GM18873 (cell line): ENCODE measurements around the gene TBCK.

ENCODE experiments used
- ATAC-seq: cut with Tn5 transposase; IDR thresholded peaks from one replicate; pipeline ENCODE4 v1.9.1; 2021; ENCODE audit warnings: mild to moderate bottlenecking, moderate library complexity, moderate number of reproducible peaks; ENCODE audit not compliant: unreplicated experiment, low FRiP score

The TBCK gene

DNA sequence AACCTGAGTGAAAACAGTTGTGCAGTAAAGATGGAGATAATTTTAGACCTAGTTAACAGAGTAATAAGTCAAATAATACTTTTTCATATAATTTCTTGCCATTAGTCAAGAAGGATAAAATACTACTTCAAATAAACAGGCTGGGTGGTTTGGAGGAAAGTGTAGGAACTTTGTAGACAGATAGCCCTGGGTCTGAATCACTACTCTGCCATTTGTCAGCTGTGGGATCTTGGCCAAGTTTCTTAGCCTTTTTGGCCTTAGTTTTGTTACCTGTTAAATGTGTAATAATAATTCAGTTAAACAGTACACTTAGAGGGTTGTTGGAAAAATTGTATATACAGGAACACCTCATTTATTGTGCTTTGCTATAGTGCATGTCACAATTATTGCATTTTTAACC, 257.1 kb downstream of the TBCK start:
- no peak for ATAC-seq

DNA sequence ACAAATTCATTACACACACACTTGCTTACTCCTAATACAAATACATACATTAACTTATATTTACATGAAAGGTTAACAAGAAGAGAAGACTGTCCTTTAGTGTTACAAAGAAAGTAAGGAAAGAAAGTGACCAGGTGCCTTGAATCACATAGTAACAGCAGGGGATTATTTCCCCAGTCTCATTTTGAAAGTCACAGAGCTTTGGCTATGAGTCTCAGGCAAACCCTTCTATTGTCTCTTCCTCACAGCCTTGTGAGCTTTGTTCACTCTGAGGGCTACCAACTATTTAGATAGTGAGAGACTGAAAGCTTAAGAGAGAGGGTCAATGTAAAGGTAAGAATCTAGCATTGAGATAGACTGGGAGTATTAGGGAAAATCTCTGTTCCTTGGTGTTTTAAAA, 259.1 kb downstream of the TBCK start:
- no peak for ATAC-seq

DNA sequence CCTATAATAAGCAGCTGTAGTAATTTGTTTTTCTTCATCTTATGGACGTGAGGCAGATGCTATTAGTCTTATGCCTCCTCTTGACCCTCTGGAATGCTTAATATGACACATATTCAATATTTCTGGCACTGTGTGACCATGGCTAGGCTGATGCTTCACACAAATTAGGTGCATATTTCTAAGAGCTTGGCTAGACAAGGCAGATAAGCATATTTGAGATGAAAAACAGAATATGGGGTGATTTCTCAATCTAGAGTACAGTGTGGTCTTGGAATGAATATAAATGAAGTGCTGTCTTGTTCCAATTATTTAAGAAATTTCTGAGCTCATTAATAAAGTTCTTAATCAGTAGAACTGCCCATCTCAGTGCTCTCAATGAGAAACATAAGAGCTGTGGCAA, 264.5 kb downstream of the TBCK start:
- no peak for ATAC-seq

DNA sequence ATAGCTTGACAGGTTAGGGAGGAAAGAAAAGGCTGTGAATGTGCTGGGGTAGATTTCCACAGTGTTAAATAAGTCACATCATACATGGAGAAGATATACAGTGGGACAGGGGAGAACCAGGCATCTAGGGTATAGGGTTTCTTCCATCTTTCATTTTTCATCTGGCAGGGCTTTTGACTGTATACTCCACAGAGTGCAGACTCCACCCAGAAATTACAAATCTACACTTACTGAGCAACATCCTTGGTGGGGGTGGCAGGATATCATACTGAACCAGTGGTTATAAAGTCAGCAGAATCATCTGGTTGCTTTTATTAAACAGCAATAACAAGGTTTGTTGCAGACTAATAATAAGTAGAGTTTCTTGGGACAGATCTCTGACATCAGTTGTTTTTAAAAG, 266.5 kb downstream of the TBCK start:
- ATAC-seq: no peak

DNA sequence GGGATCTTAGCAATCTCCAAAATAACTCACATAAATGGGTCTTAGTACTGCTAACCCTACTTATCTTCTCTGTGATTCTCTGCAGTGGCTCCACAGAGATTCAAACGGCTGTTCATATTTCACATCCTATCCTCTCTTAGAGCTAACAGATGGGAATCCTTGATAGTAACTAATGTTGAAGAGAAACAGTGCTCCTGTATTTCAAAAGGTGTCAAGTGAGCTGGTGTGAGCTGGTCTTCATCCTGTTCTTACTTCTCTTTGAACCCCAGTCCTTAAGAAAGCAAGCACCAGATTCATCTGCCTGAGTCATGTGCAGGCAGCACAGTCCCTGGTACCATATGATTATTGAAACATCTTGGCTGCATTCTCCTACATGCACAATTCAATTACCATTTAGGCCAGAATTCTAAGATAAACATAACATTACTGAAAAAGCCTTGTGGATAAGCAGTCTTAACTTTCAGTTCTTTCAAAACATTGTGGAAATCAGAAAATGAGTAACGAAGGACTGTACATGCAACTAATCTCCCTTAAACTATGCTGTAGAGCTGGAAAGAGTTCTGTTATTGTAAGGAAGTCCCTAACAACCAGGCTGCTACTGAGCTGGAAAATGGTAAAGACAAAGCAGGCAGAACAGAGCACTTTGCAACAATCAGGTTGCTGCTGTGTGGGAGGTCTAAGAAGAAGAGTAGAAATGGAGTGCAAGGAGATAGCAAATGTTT, 267.6 kb downstream of the TBCK start:
- ATAC-seq: no peak

DNA sequence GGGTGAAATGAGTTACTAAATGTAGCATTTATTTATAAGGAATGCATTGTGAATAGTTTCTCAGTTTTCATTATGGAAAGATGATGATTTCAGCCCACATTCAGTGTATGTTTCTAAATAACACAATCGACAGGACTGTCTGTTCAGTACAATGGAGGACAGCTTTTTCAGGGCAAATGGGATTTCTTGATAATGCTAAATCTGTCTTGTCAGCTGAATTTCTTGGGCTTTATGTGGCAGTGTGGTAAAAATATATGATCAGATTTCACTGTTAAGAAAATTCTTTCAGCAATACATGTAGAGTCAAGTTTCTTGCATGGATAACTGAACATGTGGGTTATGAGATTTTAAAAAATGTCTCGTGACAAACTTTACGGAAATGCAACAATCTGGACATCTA, 269.9 kb downstream of the TBCK start:
- no peak for ATAC-seq

DNA sequence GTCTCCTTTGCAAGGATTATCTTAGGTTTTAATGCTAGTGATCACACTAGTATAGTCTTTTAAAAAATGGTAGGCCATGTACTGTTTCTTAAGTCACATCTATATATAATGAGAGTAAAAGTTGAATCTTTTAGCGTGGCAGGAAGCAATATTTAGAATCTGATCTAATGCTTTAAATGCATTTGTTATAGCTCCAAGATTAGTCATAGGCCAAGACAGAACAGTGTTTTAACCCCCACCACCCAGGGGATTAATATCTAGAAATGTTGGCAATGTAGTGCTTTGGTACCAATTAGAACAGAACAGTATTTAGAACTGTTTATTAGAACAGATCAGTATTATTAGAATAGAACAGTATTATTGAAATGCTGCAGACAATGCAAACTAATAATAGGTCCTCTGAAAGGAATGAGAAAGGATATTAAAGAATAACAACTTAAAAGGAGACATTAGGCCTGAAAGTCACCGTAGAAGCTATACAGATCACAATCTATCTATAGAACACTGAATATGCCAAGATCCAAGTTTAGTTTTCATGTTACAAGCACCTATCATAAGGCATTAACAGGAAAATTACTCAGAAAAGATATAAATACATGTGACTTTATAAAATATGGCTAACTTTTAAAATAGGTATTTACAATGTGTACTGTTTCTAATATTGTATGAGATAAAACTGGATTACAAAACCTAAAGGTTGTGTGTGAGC, 274.6 kb downstream of the TBCK start:
- ATAC-seq: no peak

DNA sequence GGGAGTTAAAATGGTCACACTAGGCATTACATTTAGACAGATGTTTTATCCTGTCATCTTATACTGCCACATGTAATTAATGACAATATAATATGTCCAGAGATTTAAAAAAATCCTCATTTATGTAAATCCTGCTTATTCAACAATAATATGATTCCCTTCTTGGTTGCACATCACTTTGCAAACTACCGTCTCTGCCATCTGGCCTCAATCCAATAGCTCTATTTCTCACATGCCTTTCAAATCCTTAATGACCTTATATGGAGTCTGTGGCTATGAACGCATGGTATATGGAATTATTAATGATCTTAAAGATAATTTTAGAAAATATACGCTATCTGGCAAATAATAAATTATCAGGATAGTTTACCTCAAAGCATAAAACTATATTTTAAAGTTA, 276.2 kb downstream of the TBCK start:
- no peak for ATAC-seq

DNA sequence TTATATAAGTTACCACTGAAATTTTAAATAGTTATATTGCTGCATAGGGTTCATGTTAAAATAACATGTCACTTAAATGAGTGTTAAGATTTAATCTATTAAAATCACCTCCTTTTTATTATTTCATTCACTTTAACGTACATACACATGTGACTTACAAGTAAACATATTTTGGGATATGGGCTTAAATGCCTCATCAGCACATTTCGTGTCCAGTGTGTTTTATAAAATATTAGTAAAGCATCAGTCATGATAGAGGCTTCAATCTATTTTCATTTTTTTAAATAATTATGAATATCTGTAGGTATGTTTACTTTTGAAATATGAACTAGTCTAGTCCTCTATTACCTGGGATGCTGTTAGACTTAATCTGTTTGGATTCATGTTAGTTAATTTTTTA, 277.1 kb downstream of the TBCK start:
- ATAC-seq: no peak

DNA sequence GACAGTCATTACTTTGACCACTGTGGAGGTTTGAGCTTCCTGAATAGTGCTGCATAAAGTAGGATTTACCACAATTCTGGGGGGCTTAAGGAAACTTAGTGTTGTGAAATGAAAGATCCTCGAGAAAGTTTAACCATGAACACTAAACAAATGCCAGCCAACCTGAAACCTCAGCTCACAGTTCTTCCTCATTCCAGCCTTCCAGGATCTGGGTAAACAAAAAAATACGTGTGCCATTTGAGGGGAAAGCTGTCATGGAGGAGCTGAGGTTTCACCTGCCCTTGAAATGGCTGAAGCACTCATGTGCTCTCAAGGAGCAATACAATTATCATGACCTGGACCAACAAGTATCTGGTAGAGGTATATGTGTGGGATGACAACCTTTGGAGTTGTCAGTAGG, 278.0 kb downstream of the TBCK start:
- ATAC-seq: no peak

DNA sequence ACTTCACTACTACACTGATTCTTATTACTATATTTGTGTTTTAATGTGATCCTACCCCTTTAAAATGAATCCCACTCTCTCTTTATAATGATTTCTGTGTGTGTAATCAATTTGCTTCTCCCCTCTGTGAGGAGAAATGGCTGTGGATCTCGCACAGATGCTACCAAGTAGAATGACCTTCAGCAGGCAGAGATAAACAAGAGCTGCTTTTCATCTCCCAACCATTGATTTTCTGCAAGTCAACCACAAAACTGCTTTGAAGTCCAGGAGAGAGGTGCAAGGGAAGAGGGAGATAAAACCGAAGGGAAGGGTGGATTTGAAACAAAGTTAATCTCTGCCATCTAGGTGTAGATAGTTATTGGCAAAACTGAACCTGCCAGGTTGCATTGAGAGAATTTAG, 279.2 kb downstream of the TBCK start:
- ATAC-seq: no peak

DNA sequence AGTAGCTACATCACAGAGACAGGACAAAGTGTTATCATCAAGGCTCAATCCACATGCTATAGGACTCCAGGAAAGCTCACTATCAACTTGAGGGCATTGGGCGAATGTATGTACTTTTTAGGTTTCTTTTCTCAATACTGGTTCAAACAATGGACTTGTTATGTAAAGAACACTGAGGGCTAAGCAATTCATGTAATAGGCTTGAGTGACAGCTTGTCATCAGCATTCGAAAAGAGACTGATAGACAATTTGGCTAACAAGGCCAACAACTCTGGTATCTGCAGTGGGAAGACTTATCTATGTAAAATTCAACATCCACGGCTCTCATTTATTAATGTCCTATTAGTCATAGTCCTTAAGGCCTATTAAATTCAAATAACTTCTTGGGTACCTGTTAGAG, 279.7 kb downstream of the TBCK start:
- ATAC-seq: no peak

DNA sequence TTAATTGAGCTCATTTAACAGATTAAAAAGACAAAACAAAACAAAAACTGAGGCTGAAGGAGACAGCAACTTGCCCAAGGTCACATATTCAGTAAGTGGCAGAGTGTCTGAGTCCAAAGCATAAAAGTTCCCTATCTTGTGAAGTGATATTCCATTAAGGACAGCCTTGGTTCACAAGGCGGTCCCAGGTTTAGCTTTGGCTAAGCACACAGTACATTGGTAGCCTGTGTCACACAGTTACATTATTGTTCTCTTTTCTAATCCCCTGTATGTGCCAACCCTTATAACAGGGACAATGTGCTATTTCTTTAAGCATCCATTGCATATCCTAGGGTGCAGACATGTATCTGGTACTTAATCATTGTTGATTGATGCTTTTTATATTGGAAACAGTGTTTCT, 280.8 kb downstream of the TBCK start:
- ATAC-seq: no peak

DNA sequence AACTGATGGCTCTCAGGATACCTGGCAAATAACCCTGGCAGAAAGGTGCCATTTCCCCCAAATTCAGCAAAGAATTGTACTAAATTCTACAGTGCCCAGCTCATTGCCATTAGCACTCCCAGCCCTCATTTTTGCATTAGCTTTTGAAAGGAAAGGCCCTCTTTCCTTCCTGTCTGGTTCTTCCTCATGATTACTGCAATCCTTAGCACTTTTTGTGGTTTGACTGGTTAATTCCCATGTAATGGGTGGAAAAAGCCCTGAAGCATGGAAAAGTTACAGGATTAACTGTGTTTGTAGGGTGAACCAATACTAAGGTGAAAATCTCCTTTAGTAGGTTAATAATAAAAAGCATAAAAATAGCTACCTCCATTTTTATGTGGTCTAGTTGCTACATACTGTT, 281.3 kb downstream of the TBCK start:
- no peak for ATAC-seq

DNA sequence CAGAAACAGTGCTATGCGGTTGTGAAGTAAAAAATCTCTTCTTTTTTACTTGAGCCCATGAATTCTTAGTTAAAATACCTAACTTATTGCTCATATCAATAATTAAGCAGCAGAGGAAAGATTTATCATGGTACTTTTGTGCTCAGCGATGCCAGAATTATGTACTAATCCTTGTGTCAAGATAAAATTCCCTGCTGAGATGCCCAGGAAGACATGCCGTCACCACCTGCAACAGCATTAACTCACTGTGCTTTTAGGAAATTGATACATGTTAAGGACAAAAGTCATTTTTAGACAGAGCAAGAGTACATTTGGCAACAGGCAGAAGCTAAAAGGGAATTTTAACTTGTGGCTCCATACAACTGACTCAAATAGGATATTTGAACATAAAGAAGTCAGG, 281.8 kb downstream of the TBCK start:
- no peak for ATAC-seq

DNA sequence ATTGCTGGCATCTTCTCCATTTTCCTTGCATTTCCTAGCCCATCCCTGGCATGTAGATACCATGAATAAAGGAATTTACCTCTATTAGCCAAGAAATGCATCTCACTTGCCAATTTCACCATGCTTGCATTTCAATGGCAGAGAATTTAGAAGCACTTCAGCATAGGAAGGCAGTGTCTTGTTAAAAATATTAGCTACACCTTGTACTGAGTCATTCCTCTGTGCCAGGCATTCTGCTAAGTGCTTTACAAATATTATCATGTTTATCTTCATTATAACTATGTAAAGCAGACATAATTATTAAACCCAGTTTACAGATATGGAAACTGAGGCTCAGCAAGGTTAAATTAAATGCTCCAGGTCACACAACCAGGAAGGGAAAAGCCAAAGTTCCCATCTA, 282.5 kb downstream of the TBCK start:
- no peak for ATAC-seq

DNA sequence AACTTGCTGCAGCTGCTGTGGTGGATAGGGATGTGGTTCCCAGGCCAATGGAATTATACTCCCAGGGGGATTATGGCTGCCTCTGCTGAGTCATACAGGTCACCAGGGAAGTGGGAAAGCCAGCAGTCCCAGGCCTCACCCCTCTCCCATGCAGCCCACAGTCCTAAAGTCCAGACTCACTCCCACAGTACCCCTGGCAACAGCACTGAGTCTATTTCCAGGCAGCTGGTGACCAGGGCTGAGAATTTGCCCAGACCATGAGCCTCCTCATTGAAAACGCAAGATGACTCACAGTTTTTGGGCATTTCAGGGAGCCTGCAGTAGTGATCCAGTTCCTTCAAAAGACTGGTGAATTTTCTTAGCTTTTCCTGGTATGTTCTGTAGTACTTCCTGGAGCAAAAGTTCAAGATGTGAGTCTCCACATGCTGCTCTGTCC, 283.1 kb downstream of the TBCK start:
- ATAC-seq: no peak

DNA sequence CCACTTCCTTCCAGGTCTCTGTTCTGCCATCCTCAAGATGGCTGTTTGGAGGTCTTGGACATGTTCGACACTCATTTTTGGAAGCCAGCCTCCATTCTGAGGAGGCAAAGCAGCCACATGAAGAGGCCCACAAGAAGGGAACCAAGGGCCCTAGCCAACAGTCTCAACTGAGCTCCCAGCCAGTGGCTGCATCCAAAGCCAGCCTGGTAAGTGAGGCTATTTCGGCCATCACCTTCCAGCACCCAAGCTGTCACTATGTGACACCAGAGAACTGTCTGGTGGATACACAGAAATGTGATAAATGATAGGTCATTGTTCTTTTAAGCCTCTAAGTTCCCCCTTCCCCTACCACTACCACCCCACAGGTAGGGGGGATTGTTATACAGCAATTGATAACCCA, 293.6 kb downstream of the TBCK start:
- ATAC-seq: no peak

DNA sequence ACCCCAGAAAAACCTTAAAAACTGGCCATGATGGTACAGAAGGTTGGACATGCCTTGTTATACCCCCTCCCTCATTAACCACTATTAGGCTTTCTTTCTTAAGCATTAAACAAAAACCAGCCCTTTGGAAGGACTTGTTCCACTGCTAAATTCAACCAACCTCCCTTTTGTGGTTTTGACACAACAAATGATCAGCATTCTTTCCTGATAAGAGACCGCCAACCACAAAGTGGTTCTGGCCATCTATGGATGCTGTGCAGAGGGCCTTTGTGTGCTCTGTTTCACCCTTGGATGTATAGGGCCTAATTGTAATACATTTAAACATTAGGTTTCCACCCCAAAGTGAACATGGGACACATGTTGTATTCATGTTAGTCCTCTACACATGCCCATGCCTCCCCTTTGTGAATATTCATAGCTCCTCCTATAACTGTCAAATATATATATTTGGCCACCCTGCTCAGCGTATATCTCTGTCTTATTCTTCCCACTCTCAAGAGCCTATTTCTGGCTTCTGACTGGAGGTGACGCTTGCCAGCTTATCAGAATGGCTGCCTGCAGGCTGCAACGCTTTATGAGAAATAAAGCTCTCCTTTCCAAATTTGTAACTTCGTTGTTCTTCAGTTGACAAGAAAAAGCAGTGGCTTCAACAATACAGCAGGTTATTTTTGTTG, 294.1 kb downstream of the TBCK start:
- no peak for ATAC-seq

DNA sequence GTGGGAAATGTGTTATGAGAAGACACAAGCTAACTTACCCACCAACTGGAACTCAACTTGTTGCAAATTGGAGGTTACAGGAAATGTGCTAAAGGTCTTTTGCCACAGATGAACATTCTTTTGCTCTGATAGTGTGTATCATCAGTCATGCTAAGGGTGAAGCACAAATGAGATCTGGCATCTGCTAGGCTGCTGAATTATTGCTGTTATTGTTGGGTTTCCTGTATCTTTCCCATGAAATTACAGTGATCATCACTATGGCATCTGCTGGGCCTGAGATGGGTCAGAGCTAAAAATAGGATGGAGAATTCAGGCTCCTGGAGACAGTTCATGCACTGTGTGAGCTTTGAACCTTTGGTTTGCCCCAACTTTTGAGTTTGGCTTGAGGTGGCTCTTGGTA, 296.2 kb downstream of the TBCK start:
- ATAC-seq: no peak

DNA sequence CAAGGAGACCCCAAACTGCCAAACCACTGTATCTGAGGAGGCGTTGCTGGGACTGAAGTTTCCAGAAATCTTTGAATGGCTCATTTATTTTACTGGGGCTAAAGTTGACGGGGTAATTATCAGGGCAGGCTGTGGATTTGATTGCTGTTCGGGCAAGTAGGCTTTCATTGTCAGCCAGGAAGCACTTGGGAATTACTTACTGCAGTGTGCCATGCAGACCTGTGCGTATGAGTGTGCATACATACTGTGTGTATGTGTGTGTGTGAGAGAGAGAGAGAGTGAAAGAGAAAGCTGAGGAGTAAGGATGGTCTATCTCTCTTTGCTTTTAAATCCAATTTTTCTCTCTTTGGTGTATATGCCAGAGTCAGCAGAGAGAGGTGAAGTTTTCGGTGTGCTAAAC, 298.0 kb downstream of the TBCK start:
- ATAC-seq: no peak

DNA sequence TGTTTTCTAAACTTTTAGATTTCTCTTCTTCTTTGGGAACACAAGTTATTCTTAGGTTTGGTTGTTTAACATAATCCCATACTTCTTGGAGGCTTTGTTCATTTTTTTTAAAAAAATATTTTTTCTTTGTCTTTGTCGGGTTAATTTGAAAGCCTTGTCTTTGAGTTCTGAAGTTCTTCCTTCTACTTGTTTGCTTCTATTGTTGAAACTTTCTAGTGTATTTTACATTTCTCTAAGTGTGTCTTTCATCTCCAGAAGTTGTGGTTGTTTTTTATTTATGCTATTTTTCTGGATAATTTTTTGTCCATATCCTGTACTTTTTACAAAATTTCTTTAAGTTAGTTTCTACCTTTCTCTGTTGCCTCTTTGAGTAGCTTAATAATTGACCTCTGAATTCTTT, 304.6 kb downstream of the TBCK start:
- ATAC-seq: no peak
